H1 (cell line): ENCODE data around the gene CDK5RAP2. TPM values are rescaled to one million over a fixed set of nuclear protein-coding genes. Genes with fewer than 3 reads are reported as not detected.

ENCODE experiments used
- CHD7 ChIP-seq: fragments of 300-600 bp; sonication (generic); IDR thresholded peaks from 2 replicates; pipeline ENCODE4 v1.7.1; 2012; ENCODE audit warnings: low read length, moderate library complexity, mild to moderate bottlenecking, inconsistent platforms; ENCODE audit not compliant: insufficient replicate concordance
- FOSL1 ChIP-seq: IDR thresholded peaks from 2 replicates; pipeline ENCODE4 v1.6.1; 2011; ENCODE audit warnings: mild to moderate bottlenecking, low read depth, low read length, moderate library complexity; ENCODE audit not compliant: insufficient read depth
- MAX ChIP-seq: IDR thresholded peaks from 2 replicates; pipeline ENCODE4 v1.6.1; 2012; ENCODE audit warnings: inconsistent platforms
- RFX5 ChIP-seq: IDR thresholded peaks from 2 replicates; pipeline ENCODE4 v1.6.1; 2011; ENCODE audit warnings: low read depth, low read length, improper control_type of control experiment, borderline replicate concordance
- SP4 ChIP-seq: IDR thresholded peaks from 2 replicates; pipeline ENCODE4 v1.6.1; 2012; ENCODE audit warnings: low read length, inconsistent platforms
- SRF ChIP-seq: IDR thresholded peaks from 2 replicates; pipeline ENCODE4 v1.6.1; 2011; ENCODE audit warnings: mild to moderate bottlenecking, low read depth, low read length, moderate library complexity
- polyA plus RNA-seq, 7 experiments: library from polyadenylated mRNA; depleted of rRNA in 3 of 7; stranded (reverse) in 5 of 7; unstranded in 2 of 7; fragments of >200 nt in 5 of 7; fragments of 200-250 nt in 2 of 7; gene quantifications; 1 replicate in 5 of 7; 2 replicates in 1 of 7; 4 replicates in 1 of 7; pipeline versions ENCODE4 v1.2.1 to v1.2.3, GENCODE V29; 2011 to 2013; ENCODE audit warnings: missing spikeins in 2 of 7, mixed read lengths in 2 of 7
- total RNA-seq: library from RNA; stranded (reverse); fragmentation: NEBNext Ultra II Directional; extraction: Animal tissue kit (Norgen Biotek cat#: 25700); gene quantifications from 2 replicates; pipeline ENCODE4 v1.2.1, GENCODE V29; 2021

CDK5RAP2 gene
- total and polyA plus RNA-seq, 2 of the 8 experiments (the other 6 are each of a cell fraction or from before 2014, with no cell fraction given), result 19.8 to 49.4 TPM

DNA sequence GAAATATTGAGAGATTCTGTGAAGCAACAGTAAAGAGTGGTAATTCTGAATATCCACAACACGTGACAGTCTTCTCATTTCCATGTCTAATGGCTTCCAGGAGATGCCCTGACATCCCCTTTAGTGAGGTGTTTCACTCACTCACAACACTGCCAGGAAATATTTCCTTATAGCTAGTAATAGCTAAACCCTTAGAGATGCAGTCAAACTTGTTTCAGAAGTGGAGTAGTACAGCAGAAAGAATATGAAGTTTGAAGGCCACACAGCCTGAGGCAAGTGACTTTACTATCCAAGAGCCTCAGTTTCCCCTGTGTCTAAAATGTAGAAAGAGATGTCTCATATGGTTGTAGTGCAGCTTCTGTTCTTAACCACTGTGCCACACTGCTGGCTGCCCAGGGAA is 139.2 kb downstream of the CDK5RAP2 start (continued):
- no peak for TF ChIP-seq MAX
- no peak for TF ChIP-seq FOSL1
- no peak for TF ChIP-seq RFX5
- TF ChIP-seq SRF, result no peak
- no peak for TF ChIP-seq CHD7
- no peak for TF ChIP-seq SP4
- TF ChIP-seq, all 59 proteins: peak for 0
